Smooth muscle cell (in vitro differentiated cells): ENCODE results near the gene IBA57. TPM values are rescaled to one million over a fixed set of nuclear protein-coding genes. Genes with fewer than 3 reads are reported as not detected.

Experiments used
- DNase-seq: peaks from one replicate; lab custom pipeline; 2025; ENCODE audit not compliant: unreplicated experiment; lab: John Stamatoyannopoulos, UW
- H2AFZ ChIP-seq: fragments of 200-600 bp; sonication (generic); 2 replicates; pipeline ENCODE4 v1.6.0; 2016; ENCODE audit warnings: antibody characterized with exemption, low read depth, mild to moderate bottlenecking
- H3F3A ChIP-seq: fragments of 200-600 bp; sonication (generic); 2 replicates; pipeline ENCODE4 v1.6.0; 2017; ENCODE audit warnings: antibody characterized with exemption, low read depth
- H3K27ac ChIP-seq: fragments of 200-600 bp; sonication (generic); 2 replicates; pipeline ENCODE4 v1.5.1; 2016; ENCODE audit warnings: low read depth, mild to moderate bottlenecking
- H3K27me3 ChIP-seq: fragments of 200-600 bp; sonication (generic); 2 replicates; pipeline ENCODE4 v1.6.1; 2016; ENCODE audit warnings: low read depth, mild to moderate bottlenecking
- H3K36me3 ChIP-seq: fragments of 200-600 bp; sonication (generic); 2 replicates; pipeline ENCODE4 v1.5.1; 2016; ENCODE audit warnings: low read depth
- H3K4me1 ChIP-seq: fragments of 200-600 bp; sonication (generic); 2 replicates; pipeline ENCODE4 v1.5.1; 2016; ENCODE audit warnings: low read depth
- H3K4me2 ChIP-seq: fragments of 200-600 bp; sonication (generic); 2 replicates; pipeline ENCODE4 v1.6.0; 2016; ENCODE audit warnings: mild to moderate bottlenecking
- H3K4me3 ChIP-seq: fragments of 200-600 bp; sonication (generic); 2 replicates; pipeline ENCODE4 v1.5.1; 2016; ENCODE audit warnings: mild to moderate bottlenecking
- H3K79me2 ChIP-seq: fragments of 200-600 bp; sonication (generic); 2 replicates; pipeline ENCODE4 v1.6.0; 2016; ENCODE audit warnings: low read depth, mild to moderate bottlenecking
- H3K9ac ChIP-seq: fragments of 200-600 bp; sonication (generic); 2 replicates; pipeline ENCODE4 v1.6.0; 2016; ENCODE audit warnings: low read depth
- H3K9me3 ChIP-seq: fragments of 200-600 bp; sonication (generic); replicated peaks from 2 replicates; pipeline ENCODE4 v1.5.1; 2016; ENCODE audit warnings: low read depth
- H4K20me1 ChIP-seq: fragments of 200-600 bp; sonication (generic); 2 replicates; pipeline ENCODE4 v1.6.0; 2016; ENCODE audit warnings: low read depth
- CTCF ChIP-seq: fragments of 200-600 bp; sonication (generic); IDR thresholded peaks from 2 replicates; pipeline ENCODE4 v1.5.1; 2017; ENCODE audit warnings: borderline replicate concordance, mild to moderate bottlenecking, antibody characterized with exemption; ENCODE audit not compliant: insufficient read depth, poor library complexity, severe bottlenecking
- WGBS: methylation state at CpG from one replicate; pipeline ENCODE4 v1.1.7; 2016; ENCODE audit warnings: low lambda C conversion rate; 5-methylcytosine and 5-hydroxymethylcytosine counted together
- polyA plus RNA-seq: library from polyadenylated mRNA; unstranded; fragments of >200 nt; fragmentation: Nextera tagmentation; extraction: Ambion mirVana; gene quantifications from 2 replicates; pipeline ENCODE4 v1.2.1, GENCODE V29; 2016
- total RNA-seq: library from RNA; depleted of rRNA; stranded (reverse); fragments of >200 nt; gene quantifications from 2 replicates; pipeline ENCODE4 v1.2.3, GENCODE V29; 2014

Gene IBA57
- total and polyA plus RNA-seq, 2 experiments from 2014 or later, result 1.6 to 1.8 TPM

DNA sequence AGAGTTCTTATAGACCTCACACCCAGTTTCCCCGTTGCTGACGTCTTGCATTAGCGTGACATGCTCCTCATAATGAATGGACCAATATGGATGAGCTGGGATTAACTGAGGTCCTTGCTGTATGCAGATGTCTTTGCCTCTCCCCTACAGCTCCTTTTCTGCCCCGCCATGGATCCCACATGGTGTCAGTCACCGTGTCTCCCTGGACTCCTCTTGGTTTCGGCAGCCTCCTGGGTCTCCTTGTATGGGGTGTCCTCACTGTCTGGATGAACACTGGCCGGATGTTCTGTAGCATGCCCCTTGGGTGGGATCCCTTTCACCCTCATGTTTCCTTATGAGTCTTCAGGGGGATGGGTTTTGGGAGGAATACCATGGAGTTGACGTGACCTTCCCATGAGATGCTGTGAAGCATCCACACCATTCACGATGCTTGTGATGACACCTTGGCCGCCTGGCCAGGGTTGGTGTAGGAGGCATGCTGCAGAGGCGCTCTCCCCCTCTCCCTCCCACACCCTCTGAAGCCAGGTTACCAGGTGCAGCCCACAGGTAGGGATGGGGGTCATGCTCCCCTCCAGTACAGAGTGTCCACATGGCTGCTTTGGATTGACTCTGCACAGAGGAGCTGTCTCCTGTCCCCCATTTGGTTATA, 11.5 kb upstream of the IBA57 start:
- no peak overlapping the region for H3K4me2 ChIP-seq
- 90% methylated on average over 11 of the region's 11 CpGs for WGBS
- peaks cover 6% of the 10 kb centered on the region for H3K4me1 ChIP-seq
- H3K36me3 ChIP-seq, result no peaks in the 10 kb centered on the region
- no peaks in the 10 kb centered on the region for H3K79me2 ChIP-seq
- no peaks in the 10 kb centered on the region for H3K9me3 ChIP-seq
- no peaks in the 10 kb centered on the region for H3K27me3 ChIP-seq
- no peak for DNase-seq
- H3K27ac ChIP-seq, result no peak overlapping the region
- H3K9ac ChIP-seq, result no peak overlapping the region
- no peak for TF ChIP-seq CTCF
- H4K20me1 ChIP-seq, result peaks cover 17% of the 10 kb centered on the region
- H3F3A ChIP-seq, result no peaks in the 10 kb centered on the region
- H3K4me3 ChIP-seq, result no peak overlapping the region
- H2AFZ ChIP-seq, result no peak overlapping the region

DNA sequence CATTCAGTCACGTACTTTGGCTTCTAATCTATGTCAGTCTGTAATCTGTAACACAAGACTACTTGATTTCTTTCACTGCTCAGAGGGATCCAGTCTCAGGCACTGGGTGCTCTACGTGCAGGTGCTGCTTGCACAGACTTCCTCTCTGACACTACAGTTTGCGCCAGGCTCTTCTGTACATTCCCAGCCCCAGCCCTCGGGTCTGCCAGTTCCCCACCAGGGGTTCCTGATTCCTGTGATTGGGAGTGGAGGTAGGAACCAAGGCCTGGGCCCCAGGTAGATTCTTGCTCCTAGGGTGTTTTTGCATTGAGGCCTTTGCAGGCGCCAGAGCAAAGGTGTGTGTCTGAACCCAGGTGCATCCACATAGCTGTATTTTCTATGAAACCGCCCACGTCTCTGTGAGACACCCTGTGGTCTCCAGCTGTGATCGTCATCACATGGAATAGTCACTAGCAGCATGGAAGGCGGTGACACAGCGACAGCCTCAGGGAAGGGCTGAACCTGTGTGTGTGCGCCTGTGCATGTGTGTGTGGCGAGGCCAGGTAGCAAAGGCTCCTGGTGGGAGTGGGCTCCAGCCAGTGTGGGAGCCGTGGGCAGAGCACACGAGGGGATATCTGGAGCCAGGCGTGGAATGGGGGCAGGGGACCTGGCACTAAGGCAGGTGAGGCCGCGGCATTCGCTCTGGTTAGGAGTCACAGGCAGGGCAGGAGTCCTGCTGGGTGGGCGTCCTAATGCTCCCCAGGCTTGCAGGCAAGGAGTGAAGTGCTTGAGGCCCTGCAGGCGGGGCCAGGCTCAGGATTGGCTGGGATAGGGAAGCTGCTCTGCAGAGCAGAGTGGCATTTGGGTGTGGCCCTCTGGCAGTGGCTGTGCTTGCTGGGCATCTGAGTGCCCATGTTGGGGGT, 10.7 kb upstream of the IBA57 start:
- no peaks in the 10 kb centered on the region for H3K27me3 ChIP-seq

GRCh38 chr1:228155596-228156514, 9.7 kb upstream of the IBA57 start:
- Histone ChIP-seq H4K20me1 (peaks cover 5% of the 10 kb centered on the region), H3K79me2 (no peaks in the 10 kb centered on the region), H2AFZ (no peak overlapping the region), H3F3A (no peaks in the 10 kb centered on the region), H3K4me2 (no peak overlapping the region), H3K27ac (no peak overlapping the region), H3K4me3 (no peak overlapping the region), H3K27me3 (no peaks in the 10 kb centered on the region), H3K9me3 (no peaks in the 10 kb centered on the region), H3K4me1 (no peaks in the 10 kb centered on the region), H3K9ac (no peak overlapping the region), H3K36me3 (no peaks in the 10 kb centered on the region)
- DNase-seq, result no peak
- TF ChIP-seq CTCF, result no peak
- 94% methylated on average over 16 of the region's 16 CpGs for WGBS

More for the DNA sequence above, 10.7 kb upstream of the IBA57 start:
- no peaks in the 10 kb centered on the region for H3K4me1 ChIP-seq
- H3K4me2 ChIP-seq, result no peak overlapping the region
- no peaks in the 10 kb centered on the region for H3K36me3 ChIP-seq
- H3K79me2 ChIP-seq, result no peaks in the 10 kb centered on the region
- TF ChIP-seq CTCF, result no peak
- DNase-seq, result no peak
- no peak overlapping the region for H3K27ac ChIP-seq
- no peak overlapping the region for H3K4me3 ChIP-seq
- H3K9ac ChIP-seq, result no peak overlapping the region
- peaks cover 9% of the 10 kb centered on the region for H4K20me1 ChIP-seq
- no peaks in the 10 kb centered on the region for H3K9me3 ChIP-seq
- no peaks in the 10 kb centered on the region for H3F3A ChIP-seq
- 86% methylated on average over 20 of the region's 20 CpGs for WGBS
- H2AFZ ChIP-seq, result no peak overlapping the region
